ENCODE results near the gene C14orf119.

DNA sequence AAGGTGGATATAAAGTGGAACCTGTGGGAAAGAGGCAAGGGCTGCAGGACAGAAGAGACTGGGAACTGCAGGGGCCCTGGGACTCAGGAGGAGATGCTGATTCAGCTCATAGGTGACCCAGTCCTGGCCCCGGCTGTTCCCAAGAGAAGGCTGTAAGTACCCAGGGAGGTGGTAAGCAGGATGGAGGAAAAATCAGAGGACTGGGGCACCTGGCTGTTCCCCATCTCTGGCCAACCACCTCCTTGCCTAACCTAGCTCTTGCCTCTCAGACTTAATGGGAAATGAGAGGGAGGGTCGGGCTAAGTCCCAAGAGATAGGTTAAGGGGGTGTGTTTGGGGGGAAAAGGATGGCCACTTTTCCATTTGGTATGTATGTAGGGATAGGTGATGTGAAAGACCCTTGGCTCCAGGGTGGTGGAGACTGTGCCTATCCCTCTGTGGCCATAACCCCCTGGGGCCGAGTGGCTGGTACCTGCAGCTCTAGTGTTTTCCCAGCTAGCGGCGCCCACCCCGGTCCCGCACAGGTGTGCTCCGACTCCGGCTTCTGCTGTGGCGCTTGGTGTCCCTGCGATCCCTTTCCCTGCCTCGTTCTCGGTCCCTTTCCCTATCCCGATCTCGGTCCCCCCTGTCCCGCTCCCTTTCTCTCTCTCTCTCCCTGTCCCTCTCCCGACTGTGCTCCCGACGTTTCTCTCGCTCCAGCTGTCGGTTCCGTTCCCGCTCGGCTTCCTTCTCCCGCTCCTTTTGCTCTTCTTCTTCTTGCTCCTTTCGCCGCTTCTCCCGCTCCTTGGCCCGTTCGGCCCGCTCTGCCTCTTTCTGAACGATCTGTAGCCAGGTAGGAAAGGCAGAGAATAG, 36.4 kb upstream of the C14orf119 start:
- TF ChIP-seq, protein P1, sequence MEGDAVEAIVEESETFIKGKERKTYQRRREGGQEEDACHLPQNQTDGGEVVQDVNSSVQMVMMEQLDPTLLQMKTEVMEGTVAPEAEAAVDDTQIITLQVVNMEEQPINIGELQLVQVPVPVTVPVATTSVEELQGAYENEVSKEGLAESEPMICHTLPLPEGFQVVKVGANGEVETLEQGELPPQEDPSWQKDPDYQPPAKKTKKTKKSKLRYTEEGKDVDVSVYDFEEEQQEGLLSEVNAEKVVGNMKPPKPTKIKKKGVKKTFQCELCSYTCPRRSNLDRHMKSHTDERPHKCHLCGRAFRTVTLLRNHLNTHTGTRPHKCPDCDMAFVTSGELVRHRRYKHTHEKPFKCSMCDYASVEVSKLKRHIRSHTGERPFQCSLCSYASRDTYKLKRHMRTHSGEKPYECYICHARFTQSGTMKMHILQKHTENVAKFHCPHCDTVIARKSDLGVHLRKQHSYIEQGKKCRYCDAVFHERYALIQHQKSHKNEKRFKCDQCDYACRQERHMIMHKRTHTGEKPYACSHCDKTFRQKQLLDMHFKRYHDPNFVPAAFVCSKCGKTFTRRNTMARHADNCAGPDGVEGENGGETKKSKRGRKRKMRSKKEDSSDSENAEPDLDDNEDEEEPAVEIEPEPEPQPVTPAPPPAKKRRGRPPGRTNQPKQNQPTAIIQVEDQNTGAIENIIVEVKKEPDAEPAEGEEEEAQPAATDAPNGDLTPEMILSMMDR (IDR thresholded peaks at IDR 0.05; ENCODE audit: insufficient read depth, low read length, poor library complexity, severe bottlenecking) = no peak
- no peak for TF ChIP-seq EZH2phosphoT487 (conservative IDR thresholded peaks at IDR 0.05; ENCODE audit: low read length)

Data from SU-DHL-6 (cell line).